ENCODE results near the gene DPP6. TPM values are rescaled to one million over a fixed set of nuclear protein-coding genes. Genes with fewer than 3 reads are reported as not detected.

DPP6 gene
- total RNA-seq, 1 donor from 2014 or later = not detected

DNA sequence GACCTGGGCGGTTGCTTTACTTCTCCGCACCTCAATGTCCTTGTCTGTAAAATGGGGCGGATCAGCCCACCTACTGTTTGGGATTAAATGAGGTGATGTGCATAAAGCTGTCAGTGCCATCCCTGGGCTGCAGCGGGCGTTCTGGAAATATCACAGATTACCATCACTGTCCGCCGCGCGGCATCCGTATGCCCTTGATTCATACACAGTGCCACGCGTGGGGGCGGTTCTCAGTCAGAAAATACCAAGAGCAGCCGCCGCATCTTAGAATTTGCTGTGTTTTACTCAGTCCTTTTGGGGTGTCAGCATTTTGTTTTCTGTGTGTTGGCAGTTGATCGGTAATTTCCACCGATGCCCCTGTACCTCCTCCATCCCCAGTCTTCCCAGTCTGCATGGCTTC lies 338.8 kb downstream of the DPP6 start:
- Mint-ChIP-seq H3K27ac (ENCODE audit: unreplicated experiment) (no peak overlapping the region), H3K4me1 (ENCODE audit: low read depth, unreplicated experiment) (no peaks in the 10 kb centered on the region), H3K36me3 (ENCODE audit: unreplicated experiment) (peaks cover 17% of the 10 kb centered on the region), H3K9me3 (ENCODE audit: unreplicated experiment) (peaks cover 30% of the 10 kb centered on the region), H3K4me3 (ENCODE audit: unreplicated experiment) (no peak overlapping the region), H3K27me3 (ENCODE audit: unreplicated experiment) (peaks cover 5% of the 10 kb centered on the region)
- no peak for DNase-seq
- TF ChIP-seq, protein P1, sequence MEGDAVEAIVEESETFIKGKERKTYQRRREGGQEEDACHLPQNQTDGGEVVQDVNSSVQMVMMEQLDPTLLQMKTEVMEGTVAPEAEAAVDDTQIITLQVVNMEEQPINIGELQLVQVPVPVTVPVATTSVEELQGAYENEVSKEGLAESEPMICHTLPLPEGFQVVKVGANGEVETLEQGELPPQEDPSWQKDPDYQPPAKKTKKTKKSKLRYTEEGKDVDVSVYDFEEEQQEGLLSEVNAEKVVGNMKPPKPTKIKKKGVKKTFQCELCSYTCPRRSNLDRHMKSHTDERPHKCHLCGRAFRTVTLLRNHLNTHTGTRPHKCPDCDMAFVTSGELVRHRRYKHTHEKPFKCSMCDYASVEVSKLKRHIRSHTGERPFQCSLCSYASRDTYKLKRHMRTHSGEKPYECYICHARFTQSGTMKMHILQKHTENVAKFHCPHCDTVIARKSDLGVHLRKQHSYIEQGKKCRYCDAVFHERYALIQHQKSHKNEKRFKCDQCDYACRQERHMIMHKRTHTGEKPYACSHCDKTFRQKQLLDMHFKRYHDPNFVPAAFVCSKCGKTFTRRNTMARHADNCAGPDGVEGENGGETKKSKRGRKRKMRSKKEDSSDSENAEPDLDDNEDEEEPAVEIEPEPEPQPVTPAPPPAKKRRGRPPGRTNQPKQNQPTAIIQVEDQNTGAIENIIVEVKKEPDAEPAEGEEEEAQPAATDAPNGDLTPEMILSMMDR (IDR thresholded peaks at IDR 0.05; ENCODE audit: partially characterized antibody, unreplicated experiment) = no peak

DNA sequence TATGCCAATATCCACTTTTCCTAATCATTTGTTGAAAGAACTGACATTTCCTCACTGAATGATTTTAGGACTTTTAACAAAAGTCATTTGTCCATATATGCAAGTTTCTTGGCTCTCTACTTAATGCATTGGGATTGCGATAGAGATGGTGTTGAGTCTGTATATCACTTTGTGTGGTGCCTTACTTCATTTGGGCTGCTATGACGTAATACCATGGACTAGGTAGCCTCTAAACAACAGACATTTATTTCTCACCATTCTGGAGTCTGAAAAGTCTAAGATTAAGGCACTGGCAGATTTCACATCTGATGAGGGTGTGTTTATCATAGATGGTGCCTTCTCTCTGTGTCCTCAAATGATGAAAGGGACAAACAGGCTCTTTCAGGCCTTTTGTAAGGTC lies 342.6 kb downstream of the DPP6 start:
- peaks cover 7% of the 10 kb centered on the region for H3K27me3 Mint-ChIP-seq (ENCODE audit: unreplicated experiment)
- no peaks in the 10 kb centered on the region for H3K4me1 Mint-ChIP-seq (ENCODE audit: low read depth, unreplicated experiment)
- no peak overlapping the region for H3K4me3 Mint-ChIP-seq (ENCODE audit: unreplicated experiment)
- peaks cover 20% of the 10 kb centered on the region for H3K9me3 Mint-ChIP-seq (ENCODE audit: unreplicated experiment)
- H3K27ac Mint-ChIP-seq (ENCODE audit: unreplicated experiment) = no peak overlapping the region
- TF ChIP-seq, protein P1 (IDR thresholded peaks at IDR 0.05; ENCODE audit: partially characterized antibody, unreplicated experiment) = no peak
- DNase-seq = no peak
- H3K36me3 Mint-ChIP-seq (ENCODE audit: unreplicated experiment) = no peaks in the 10 kb centered on the region

DNA sequence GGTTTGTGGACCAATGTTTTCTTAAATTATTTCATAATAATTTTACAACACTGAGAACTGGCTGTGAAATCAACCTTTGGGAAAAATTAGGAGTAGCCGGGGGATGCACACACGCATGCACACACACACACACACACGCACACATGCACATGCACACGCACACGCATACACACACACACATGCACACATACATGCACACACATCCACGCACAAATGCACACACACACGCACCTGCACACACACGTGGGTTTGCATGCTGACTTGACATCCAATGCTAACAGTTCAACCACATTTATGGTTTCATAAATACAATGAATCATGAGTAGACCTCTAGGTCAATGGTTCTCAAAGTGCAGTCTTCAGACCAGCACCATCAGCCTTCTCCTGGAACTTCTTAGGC lies 354.1 kb downstream of the DPP6 start:
- H3K36me3 Mint-ChIP-seq (ENCODE audit: unreplicated experiment) = no peaks in the 10 kb centered on the region
- peaks cover 15% of the 10 kb centered on the region for H3K9me3 Mint-ChIP-seq (ENCODE audit: unreplicated experiment)
- H3K4me3 Mint-ChIP-seq (ENCODE audit: unreplicated experiment) = no peak overlapping the region
- TF ChIP-seq, protein P1 (IDR thresholded peaks at IDR 0.05; ENCODE audit: partially characterized antibody, unreplicated experiment) = no peak
- H3K4me1 Mint-ChIP-seq (ENCODE audit: low read depth, unreplicated experiment) = no peaks in the 10 kb centered on the region
- H3K27me3 Mint-ChIP-seq (ENCODE audit: unreplicated experiment) = no peaks in the 10 kb centered on the region
- no peak overlapping the region for H3K27ac Mint-ChIP-seq (ENCODE audit: unreplicated experiment)
- no peak for DNase-seq

DNA sequence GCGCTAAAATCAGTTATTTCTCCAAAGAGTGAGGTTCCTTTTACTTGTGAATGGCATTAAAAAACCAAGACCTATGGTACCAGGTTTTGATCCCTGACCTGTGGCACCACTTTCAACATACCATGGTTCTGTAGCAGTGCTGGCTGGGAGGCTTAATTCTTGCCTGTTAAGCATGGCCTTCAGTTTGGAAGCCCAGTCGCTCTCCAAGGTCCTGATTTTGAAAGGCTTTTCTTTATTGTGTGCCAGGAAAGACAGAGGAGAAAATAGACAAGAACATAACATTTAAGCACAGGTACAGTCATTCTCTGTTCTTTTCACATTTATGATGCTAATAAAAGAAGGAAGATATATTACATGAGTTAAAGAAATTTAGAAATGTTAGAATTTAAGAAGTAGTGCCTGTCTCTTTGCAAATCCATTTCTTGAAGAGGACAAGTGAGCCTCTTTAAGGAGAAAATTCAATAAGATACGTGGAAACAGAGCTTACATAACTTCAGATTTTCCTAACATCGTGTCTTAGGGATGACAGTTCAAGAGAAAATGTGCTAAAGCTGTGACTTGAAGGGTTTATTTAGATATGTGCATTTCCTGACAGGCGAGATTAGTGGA lies 357.6 kb downstream of the DPP6 start:
- H3K4me1 Mint-ChIP-seq (ENCODE audit: low read depth, unreplicated experiment) = no peaks in the 10 kb centered on the region
- no peak for DNase-seq
- no peaks in the 10 kb centered on the region for H3K36me3 Mint-ChIP-seq (ENCODE audit: unreplicated experiment)
- no peak overlapping the region for H3K4me3 Mint-ChIP-seq (ENCODE audit: unreplicated experiment)
- H3K9me3 Mint-ChIP-seq (ENCODE audit: unreplicated experiment) = peaks cover 11% of the 10 kb centered on the region
- TF ChIP-seq, protein P1 (IDR thresholded peaks at IDR 0.05; ENCODE audit: partially characterized antibody, unreplicated experiment) = no peak
- H3K27me3 Mint-ChIP-seq (ENCODE audit: unreplicated experiment) = no peaks in the 10 kb centered on the region
- no peak overlapping the region for H3K27ac Mint-ChIP-seq (ENCODE audit: unreplicated experiment)

DNA sequence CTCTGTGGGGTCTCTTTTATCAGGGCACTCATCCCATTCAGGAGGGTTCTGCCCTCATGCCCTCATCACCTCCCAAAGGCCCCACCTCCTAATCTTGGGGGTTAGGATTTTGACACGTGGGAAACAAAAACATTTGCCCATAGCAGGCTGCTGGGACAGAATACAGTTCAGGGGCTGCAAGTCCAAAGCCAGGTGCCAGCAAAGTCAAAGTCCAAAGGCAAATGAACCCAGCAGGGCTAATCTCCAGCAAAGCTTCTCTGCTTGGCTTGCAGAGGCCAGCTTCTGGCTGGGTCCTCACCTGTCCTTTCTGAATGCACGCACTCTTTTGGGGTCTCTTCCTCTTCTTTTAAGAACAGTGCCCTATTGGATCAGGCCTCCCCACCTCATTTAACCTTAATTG lies 359.9 kb downstream of the DPP6 start:
- Mint-ChIP-seq H3K27ac (ENCODE audit: unreplicated experiment) (no peak overlapping the region), H3K36me3 (ENCODE audit: unreplicated experiment) (no peaks in the 10 kb centered on the region), H3K4me1 (ENCODE audit: low read depth, unreplicated experiment) (no peaks in the 10 kb centered on the region), H3K27me3 (ENCODE audit: unreplicated experiment) (no peaks in the 10 kb centered on the region), H3K4me3 (ENCODE audit: unreplicated experiment) (no peak overlapping the region), H3K9me3 (ENCODE audit: unreplicated experiment) (peaks cover 11% of the 10 kb centered on the region)
- TF ChIP-seq, protein P1 (IDR thresholded peaks at IDR 0.05; ENCODE audit: partially characterized antibody, unreplicated experiment) = no peak
- DNase-seq = no peak

Data from glutamatergic neuron (in vitro differentiated cells).